GM12865 (cell line): Measurements from ENCODE around the gene RRP8.

Source experiments
- DNase-seq: peaks from one replicate; pipeline ENCODE4 v3.0.0; 2010; ENCODE audit warnings: low read depth
- H3K4me3 ChIP-seq: 2 replicates; pipeline ENCODE4 v1.5.1; 2011; ENCODE audit warnings: mild to moderate bottlenecking, low read depth, low read length, control low read depth
- TF ChIP-seq, protein P1 (sequence below): IDR thresholded peaks from 2 replicates; pipeline ENCODE4 v1.5.1; 2011; ENCODE audit warnings: low read length, control low read depth, low read depth, inconsistent platforms; ENCODE audit not compliant: insufficient read depth; ENCODE audit errors: missing control alignments

RRP8 gene

DNA sequence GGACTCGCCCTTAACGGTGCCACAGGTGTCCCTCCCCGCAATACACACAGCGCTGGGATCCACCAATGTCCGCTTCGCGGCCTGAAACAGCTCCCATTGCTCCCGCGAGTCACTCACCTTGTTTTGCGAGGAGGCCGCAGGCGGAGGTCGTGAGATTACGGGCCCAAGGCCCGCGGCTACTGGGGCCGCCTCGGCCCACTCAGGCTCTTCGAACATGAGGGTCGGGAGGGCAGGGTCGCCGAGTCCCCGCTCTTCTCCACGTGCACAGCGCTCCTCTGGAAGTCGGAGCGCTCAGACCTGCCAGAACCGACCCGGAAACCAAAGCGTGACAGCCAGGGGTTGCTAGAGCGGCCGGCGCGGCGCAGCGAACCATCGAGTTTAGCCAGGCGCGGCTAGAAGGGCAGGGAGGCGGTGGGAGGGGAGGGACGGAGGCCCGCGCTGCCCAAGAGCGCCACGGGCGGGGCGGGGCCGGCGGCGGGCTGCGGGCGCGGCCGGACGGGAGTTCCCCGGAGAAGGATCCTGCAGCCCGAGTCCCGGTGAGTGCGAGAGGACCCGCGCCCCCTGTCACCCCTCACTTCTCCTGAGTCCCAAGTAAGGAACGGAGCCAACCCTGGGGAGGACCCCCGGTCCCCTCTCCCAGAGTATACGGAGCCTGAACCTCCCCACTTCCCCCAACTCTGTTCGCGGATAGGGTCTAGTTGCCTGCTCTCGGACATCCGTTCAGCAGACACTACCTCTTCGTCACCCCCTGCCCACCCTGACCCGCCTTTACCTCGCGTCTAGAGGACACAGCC is at the start of gene RRP8, which contains the start of gene ILK:
Gene RRP8, minus strand, starts transcription at position 330 of the 794 bp plus-strand sequence. Its CDS starts 114 bp downstream, at position 216.
Gene ILK, plus strand, starts transcription at position 488 of the 794 bp plus-strand sequence. CDS start 498 bp downstream, outside the sequence.
- TF ChIP-seq, protein P1, sequence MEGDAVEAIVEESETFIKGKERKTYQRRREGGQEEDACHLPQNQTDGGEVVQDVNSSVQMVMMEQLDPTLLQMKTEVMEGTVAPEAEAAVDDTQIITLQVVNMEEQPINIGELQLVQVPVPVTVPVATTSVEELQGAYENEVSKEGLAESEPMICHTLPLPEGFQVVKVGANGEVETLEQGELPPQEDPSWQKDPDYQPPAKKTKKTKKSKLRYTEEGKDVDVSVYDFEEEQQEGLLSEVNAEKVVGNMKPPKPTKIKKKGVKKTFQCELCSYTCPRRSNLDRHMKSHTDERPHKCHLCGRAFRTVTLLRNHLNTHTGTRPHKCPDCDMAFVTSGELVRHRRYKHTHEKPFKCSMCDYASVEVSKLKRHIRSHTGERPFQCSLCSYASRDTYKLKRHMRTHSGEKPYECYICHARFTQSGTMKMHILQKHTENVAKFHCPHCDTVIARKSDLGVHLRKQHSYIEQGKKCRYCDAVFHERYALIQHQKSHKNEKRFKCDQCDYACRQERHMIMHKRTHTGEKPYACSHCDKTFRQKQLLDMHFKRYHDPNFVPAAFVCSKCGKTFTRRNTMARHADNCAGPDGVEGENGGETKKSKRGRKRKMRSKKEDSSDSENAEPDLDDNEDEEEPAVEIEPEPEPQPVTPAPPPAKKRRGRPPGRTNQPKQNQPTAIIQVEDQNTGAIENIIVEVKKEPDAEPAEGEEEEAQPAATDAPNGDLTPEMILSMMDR, result no peak
- DNase-seq, result peak; percentile 95
- peak within 1 kb of the TSS; percentile 82 for H3K4me3 ChIP-seq

DNA sequence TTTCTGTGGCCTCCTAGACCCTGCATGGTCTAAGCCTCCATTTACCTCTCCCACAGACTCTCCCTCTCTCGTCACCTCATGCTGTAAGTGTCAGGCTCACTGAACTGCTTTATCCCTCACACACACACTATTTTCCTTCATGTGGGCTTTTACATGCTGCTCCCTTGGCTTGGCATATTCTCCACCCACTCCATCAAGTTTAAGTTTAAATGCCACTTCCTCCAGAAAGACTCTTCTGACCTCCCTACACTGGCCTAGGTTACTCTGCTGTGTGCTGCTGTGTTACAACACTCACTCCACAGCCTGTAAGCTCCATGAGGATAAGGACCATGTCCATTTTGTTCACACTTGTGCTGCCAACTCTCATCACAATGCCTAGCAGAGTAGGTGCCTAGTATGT is 49.7 kb upstream of the RRP8 start:
- H3K4me3 ChIP-seq, result no peak overlapping the region
- DNase-seq, result no peak
- TF ChIP-seq, protein P1, result no peak

DNA sequence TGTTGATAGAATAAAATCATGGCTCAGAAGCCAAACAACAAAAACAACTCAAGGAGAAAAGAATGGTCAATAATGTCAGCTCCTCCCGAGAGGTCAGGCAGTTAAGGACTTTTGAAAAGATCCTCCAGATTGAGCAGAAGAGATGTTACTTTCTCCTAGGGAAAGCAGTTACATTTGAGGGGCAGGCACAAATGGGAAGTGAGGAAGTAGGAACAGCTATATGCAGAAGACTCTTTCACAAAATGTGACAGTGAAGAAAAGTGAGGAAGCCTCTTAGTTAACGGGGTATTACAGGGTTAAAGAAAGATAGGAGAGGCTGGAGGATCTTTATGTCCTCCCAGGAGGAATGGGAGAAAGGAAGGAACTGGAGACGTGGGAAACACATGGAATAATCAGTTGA is 48.8 kb upstream of the RRP8 start:
- no peak for DNase-seq
- TF ChIP-seq, protein P1, result no peak
- H3K4me3 ChIP-seq, result no peak overlapping the region

GRCh38 chr11:6650980-6651379 is 47.6 kb upstream of the RRP8 start:
- TF ChIP-seq, protein P1, result no peak

DNA sequence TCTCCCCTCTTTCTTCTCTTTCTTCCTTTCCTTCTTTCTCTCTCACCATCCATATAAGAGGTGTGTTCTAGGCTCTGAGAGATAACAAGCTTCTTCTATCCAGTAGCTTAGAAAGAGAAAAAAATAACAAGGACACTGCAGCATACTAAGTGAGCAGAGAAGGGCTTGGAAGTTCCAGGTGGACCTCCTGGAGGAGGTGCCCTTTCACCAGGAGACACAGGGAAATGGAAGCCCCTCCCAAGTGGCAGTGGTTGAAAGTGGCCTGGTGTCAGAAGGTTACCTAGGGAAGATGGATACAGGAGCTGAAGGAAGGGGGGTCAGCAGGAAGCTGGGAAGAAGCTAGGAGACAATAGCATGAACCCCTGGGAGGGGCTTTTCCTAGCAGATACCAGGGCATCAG is 46.7 kb upstream of the RRP8 start:
- H3K4me3 ChIP-seq, result no peak overlapping the region
- TF ChIP-seq, protein P1, result no peak
- no peak for DNase-seq

More at GRCh38 chr11:6650980-6651379, 47.6 kb upstream of the RRP8 start:
- H3K4me3 ChIP-seq, result no peak overlapping the region
- no peak for DNase-seq

DNA sequence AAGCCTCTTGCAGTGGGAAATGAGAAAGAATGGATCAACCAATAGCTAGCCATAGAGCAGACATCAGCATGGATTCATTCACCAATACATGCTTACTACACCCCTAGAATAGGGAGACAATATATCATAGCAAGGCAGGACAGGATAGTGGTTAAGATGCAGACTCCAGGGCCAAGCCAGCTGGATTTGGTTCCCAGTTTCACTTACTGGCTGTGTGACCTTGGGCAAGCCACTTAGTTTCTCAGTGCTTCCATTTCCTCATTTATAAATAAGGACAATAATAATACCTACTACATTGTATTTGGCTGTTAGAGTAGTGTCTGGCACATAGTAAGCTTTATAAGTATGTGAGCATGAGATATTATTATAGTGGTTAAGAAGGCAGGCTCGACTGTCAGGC is 45.1 kb upstream of the RRP8 start:
- TF ChIP-seq, protein P1, result no peak
- DNase-seq, result no peak
- H3K4me3 ChIP-seq, result no peak overlapping the region
